Measurements from ENCODE around the gene HRH3. TPM values are rescaled to one million over a fixed set of nuclear protein-coding genes. Genes with fewer than 3 reads are reported as not detected.

The HRH3 gene
- total RNA-seq, 1 experiment from 2014 or later = 1.8 TPM

DNA sequence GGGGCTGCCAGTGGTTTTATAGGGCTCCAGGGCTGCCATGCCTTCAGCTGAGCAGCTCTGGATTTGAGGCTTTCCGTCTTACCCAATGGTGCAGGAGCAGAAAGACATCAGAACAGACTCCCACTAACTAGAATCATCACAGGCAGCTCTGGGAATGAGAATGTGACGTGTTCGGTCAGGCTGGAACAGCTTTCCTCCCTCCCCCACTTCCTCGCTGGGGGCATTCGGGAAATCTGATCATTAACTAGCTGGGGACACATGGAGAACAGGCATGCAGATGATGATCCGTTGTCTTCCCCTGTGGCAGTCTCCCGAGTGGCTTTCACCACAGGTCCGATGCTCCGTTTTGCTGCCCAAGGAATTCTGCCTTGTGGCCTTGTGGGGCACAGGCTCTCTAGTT is 42.8 kb downstream of the HRH3 start:
- Mint-ChIP-seq H3K9me3 (no peaks in the 10 kb centered on the region), H3K4me3 (no peak overlapping the region), H3K36me3 (ENCODE audit: insufficient read depth in 1 of 3, low read depth in 3 of 3) (peaks cover 9 to 40% (median 22%) of the 10 kb centered on the region in 3 experiments), H3K27ac (no peak overlapping the region), H3K27me3 (ENCODE audit: low read depth) (no peaks in the 10 kb centered on the region; the same call in 1 of the 2 replicates), H3K4me1 (peaks cover 6 to 7% of the 10 kb centered on the region in 2 experiments)
- Histone ChIP-seq H3K79me1 (ENCODE audit: insufficient read depth, low read depth, low read length, poor library complexity, severe bottlenecking) (no peaks in the 10 kb centered on the region), H4K91ac (ENCODE audit: insufficient read length, low read depth, low read length) (no peak overlapping the region), H2AK5ac (ENCODE audit: insufficient read length, low read length) (no peak overlapping the region), H2BK20ac (ENCODE audit: low read depth, low read length, poor library complexity, severe bottlenecking) (no peak overlapping the region), H3K27ac (ENCODE audit: insufficient read length, low read depth, low read length) (no peak overlapping the region), H3K9me3 (ENCODE audit: control insufficient read depth, low read depth, low read length) (no peaks in the 10 kb centered on the region), H3T11ph (ENCODE audit: low read length) (no peak overlapping the region), H2AFZ (ENCODE audit: low read length) (no peak overlapping the region), H3K79me2 (ENCODE audit: insufficient read depth, low read length) (no peaks in the 10 kb centered on the region), H2BK12ac (ENCODE audit: insufficient read length, low read depth, low read length) (no peak overlapping the region), H3K4ac (ENCODE audit: low read depth, low read length) (no peak overlapping the region), H3K14ac (ENCODE audit: insufficient read depth, low read length) (no peak overlapping the region), H2BK5ac (ENCODE audit: insufficient read length, low read length) (no peak overlapping the region), H3K23ac (ENCODE audit: insufficient read length, low read depth, low read length) (no peak overlapping the region), H4K20me1 (ENCODE audit: control insufficient read depth, insufficient read depth, insufficient read length) (no peaks in the 10 kb centered on the region), H2BK15ac (ENCODE audit: low read depth, low read length) (no peak overlapping the region), H4K5ac (ENCODE audit: insufficient read length, low read depth, low read length) (no peak overlapping the region), H3K18ac (ENCODE audit: insufficient read length, low read depth, low read length) (no peak overlapping the region), H3K23me2 (ENCODE audit: insufficient read length, low read depth, low read length, poor library complexity, severe bottlenecking) (no peaks in the 10 kb centered on the region), H3K9ac (ENCODE audit: extremely low read depth, insufficient read length, low read length) (no peak overlapping the region), H3K4me1 (ENCODE audit: insufficient read depth, low read length) (no peaks in the 10 kb centered on the region), H3K27me3 (ENCODE audit: insufficient read depth, low read length) (no peaks in the 10 kb centered on the region), H2BK120ac (ENCODE audit: low read depth, low read length, poor library complexity, severe bottlenecking) (no peak overlapping the region), H3K56ac (ENCODE audit: insufficient read length, low read depth, low read length) (no peak overlapping the region), H3K4me2 (ENCODE audit: insufficient read depth, insufficient read length, low read length) (no peak overlapping the region), H4K8ac (replicated peaks; ENCODE audit: insufficient read length, low read depth, low read length) (no peak overlapping the region)
- no CpG with 5 or more reads among the region's 9 CpGs for WGBS (ENCODE audit: extremely low coverage, insufficient read length, low lambda C conversion rate)
- no peak for DNase-seq
- TF ChIP-seq, protein P1, sequence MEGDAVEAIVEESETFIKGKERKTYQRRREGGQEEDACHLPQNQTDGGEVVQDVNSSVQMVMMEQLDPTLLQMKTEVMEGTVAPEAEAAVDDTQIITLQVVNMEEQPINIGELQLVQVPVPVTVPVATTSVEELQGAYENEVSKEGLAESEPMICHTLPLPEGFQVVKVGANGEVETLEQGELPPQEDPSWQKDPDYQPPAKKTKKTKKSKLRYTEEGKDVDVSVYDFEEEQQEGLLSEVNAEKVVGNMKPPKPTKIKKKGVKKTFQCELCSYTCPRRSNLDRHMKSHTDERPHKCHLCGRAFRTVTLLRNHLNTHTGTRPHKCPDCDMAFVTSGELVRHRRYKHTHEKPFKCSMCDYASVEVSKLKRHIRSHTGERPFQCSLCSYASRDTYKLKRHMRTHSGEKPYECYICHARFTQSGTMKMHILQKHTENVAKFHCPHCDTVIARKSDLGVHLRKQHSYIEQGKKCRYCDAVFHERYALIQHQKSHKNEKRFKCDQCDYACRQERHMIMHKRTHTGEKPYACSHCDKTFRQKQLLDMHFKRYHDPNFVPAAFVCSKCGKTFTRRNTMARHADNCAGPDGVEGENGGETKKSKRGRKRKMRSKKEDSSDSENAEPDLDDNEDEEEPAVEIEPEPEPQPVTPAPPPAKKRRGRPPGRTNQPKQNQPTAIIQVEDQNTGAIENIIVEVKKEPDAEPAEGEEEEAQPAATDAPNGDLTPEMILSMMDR (conservative IDR thresholded peaks at IDR 0.05) = no peak
